T follicular helper cell (primary cell): Measurements from ENCODE around the gene NAIF1.
"Not testable (repeated sequence)": the region's sequence is repeated elsewhere in the genome, so short reads cannot be mapped to it uniquely, and the experiment has no call there.

Experiments used
- DNase-seq: peaks from one replicate; pipeline ENCODE4 v3.0.0-alpha.2; 2020; ENCODE audit warnings: low read depth

NAIF1 gene

DNA sequence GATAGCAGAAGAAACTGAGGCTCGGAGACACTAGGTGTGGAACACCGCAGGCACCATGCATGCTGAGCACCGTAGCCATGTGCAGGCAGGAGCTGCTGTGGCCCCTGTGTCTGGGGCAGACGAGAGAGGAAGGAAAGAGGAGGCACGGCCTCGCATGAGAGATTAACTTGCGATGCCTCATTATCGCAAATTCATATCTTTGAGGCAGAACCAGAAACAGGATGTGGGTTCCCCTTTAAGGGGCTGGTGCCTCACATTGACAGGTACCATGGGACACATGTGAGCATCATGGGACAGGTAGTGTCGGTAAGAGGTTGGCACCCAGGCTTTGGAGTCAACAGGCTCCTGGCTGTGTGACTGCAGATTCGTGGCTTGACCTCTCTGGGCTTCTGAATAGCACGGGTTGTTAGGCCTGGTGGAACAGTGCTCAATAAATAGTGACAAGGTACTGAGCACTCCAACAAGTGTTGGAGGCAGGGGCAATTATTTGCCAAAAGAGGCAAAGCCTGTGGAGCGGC, 40.8 kb downstream of the NAIF1 start:
- peak; percentile 83 for DNase-seq

DNA sequence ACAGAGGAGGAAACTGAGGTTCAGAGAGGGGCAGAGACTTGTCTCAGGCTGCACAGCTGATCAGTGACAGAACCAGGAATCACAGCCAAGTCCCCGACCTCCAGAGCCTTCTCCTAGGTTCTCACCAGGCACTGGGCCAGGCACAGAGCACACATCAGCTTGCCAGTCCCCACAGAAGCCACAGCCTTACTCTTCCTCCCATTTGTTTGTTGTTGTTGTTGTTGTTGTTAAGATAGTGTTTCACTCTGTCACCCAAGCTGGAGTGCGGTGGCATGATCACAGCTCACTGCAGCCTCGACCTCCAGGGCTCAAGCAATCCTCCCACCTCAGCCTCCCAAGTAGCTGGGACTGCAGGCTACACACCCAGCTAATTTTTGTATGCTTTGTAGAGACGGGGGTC, 41.4 kb downstream of the NAIF1 start:
- DNase-seq = no peak

DNA sequence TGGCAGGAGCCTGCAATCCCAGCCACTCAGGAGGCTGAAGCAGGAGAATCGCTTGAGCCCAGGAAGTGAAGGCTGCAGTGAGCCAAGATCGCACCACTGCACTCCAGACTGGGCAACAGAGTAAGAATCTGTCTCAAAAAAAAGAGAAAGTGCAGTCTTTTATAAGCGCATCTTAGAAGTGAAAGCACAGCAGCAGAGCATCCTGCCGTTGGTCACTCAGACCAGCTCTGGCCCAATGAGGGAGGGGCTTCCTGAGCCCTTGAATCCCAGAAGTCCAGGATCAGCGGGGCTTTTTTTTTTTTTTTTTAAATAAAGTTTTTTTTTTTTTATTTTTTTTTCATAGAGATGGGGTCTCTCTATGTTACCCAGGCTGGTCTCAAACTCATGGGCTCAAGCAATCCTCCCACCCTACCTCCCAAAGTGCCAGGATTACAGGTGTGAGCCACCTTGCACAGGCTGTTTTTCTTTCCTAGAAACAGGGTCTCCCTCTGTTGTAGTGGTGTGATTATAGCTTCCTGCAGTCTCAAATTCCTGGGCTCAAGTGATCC, 42.3 kb downstream of the NAIF1 start:
- no peak for DNase-seq

DNA sequence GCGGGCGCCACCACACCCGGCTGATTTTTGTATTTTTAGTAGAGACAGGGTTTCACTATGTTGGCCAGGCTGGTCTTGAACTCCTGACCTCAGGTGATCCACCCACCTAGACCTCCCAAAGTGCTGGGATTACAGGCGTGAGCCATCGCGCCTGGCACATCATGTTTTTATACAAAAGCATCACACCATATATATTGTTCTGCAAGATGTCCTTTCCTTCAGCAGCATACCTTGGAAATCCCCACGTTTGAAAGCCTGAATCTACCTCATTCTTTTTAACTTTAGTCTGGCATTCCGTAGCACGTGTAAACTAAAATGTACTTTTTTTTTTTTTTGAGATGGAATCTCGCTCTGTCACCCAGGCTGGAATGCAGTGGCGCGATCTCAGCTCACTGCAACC, 43.4 kb downstream of the NAIF1 start:
- DNase-seq = not testable (repeated sequence)

DNA sequence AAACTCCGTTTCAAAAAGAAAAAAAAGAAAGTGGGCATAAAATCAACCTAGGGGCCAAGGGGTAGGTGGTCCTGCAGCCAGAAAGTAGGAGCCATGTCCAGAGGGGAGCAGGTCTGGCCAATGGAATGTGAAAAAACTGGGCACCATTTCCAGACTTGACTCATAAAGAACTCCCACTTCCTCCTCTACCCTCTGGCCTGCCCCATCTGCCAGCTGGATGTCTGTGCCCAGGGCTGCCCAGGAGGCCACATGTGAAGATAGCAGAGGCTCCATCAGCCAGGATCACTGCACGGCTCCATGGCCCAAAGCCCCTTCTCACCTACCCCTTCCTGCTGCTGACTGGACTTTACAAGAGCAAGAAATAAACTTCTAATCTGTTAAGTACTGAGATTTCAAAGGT, 44.2 kb downstream of the NAIF1 start:
- no peak for DNase-seq

DNA sequence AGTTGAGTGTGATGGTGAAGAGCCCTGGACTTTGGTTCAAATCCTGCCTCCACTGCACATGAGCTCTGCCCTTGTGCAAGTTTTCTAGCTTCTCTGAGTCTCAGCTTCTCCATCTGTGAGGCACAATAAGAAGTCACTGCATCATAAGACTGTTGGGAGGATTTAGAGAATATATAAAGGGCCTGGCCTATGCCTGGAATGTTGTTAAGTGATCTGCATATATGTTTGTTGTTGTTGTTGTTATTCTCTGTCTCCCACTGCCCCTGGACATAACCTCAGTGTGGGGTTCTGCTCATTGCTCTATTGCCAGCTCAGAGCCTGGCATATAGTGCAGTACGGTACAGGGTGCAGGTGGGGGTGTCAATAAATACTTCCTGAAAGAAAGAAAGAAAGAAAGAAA, 46.0 kb downstream of the NAIF1 start:
- no peak for DNase-seq

- DNase-seq = no peak
Measured at GRCh38 chr9:128020692-128021091, 46.4 kb downstream of the NAIF1 start.

DNA sequence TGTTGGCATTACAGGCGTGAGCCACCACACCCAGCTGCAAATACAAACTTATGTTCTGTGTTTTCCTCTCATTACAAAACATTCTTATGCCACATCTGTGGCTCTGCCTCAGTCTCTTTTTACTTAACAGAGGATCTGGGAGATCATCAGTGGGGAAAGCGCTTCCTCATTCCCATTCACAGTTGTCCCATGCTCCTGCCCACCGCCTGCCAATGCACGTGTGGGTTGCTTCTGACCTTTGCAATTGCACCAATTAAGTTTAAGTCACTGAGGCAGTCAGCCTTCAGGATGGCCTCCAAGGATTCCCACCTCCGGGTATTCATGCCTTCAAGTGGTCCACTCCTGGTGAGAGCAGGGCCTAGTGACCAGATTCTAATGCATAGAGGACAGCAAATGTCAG, 51.4 kb downstream of the NAIF1 start:
- DNase-seq = no peak
